KMS-11 (cell line): ENCODE results near the gene TRPM2.

Experiments used
- H2AFZ ChIP-seq: fragments of 200-600 bp; sonication (generic); 2 replicates; pipeline ENCODE4 v1.6.1; 2016; ENCODE audit warnings: antibody characterized with exemption, mixed run types, low read depth
- H3K27ac ChIP-seq: fragments of 200-600 bp; sonication (generic); 2 replicates; pipeline ENCODE4 v1.6.1; 2016; ENCODE audit warnings: mild to moderate bottlenecking, mixed run types
- H3K27me3 ChIP-seq: fragments of 200-600 bp; sonication (generic); 2 replicates; pipeline ENCODE4 v1.6.1; 2017; ENCODE audit warnings: mild to moderate bottlenecking, low read depth, mixed run types, moderate library complexity; ENCODE audit not compliant: insufficient read depth
- H3K36me3 ChIP-seq: fragments of 200-600 bp; sonication (generic); 2 replicates; pipeline ENCODE4 v1.6.1; 2017; ENCODE audit warnings: mild to moderate bottlenecking, mixed run types; ENCODE audit not compliant: insufficient read depth
- H3K4me1 ChIP-seq: fragments of 200-600 bp; sonication (generic); 2 replicates; pipeline ENCODE4 v1.6.1; 2016; ENCODE audit warnings: mild to moderate bottlenecking, low read depth, mixed run types; ENCODE audit not compliant: poor library complexity, severe bottlenecking
- H3K4me2 ChIP-seq: fragments of 200-600 bp; sonication (generic); 2 replicates; pipeline ENCODE4 v1.7.0; 2016; ENCODE audit warnings: mild to moderate bottlenecking, mixed run types
- H3K4me3 ChIP-seq: fragments of 200-600 bp; sonication (generic); IDR thresholded peaks from 2 replicates; pipeline ENCODE4 v1.6.1; 2017; ENCODE audit warnings: low read depth, low read length, mixed read lengths; ENCODE audit not compliant: insufficient read depth
- H3K79me2 ChIP-seq: fragments of 200-600 bp; sonication (generic); 2 replicates; pipeline ENCODE4 v1.6.1; 2016; ENCODE audit warnings: low read depth, mixed run types; ENCODE audit not compliant: insufficient read depth
- H3K9ac ChIP-seq: fragments of 200-600 bp; sonication (generic); 2 replicates; pipeline ENCODE4 v1.6.1; 2016; ENCODE audit warnings: mild to moderate bottlenecking, mixed run types
- H4K20me1 ChIP-seq: fragments of 200-600 bp; sonication (generic); 2 replicates; pipeline ENCODE4 v1.6.1; 2016; ENCODE audit warnings: mild to moderate bottlenecking, mixed run types; ENCODE audit not compliant: insufficient read depth
- TF ChIP-seq, protein P1 (sequence below): fragments of 200-600 bp; sonication (generic); conservative IDR thresholded peaks from 2 replicates; pipeline ENCODE4 v1.6.1; 2017; ENCODE audit warnings: low read depth, mild to moderate bottlenecking, antibody characterized with exemption, low read length, moderate library complexity, mixed read lengths

TRPM2 gene

DNA sequence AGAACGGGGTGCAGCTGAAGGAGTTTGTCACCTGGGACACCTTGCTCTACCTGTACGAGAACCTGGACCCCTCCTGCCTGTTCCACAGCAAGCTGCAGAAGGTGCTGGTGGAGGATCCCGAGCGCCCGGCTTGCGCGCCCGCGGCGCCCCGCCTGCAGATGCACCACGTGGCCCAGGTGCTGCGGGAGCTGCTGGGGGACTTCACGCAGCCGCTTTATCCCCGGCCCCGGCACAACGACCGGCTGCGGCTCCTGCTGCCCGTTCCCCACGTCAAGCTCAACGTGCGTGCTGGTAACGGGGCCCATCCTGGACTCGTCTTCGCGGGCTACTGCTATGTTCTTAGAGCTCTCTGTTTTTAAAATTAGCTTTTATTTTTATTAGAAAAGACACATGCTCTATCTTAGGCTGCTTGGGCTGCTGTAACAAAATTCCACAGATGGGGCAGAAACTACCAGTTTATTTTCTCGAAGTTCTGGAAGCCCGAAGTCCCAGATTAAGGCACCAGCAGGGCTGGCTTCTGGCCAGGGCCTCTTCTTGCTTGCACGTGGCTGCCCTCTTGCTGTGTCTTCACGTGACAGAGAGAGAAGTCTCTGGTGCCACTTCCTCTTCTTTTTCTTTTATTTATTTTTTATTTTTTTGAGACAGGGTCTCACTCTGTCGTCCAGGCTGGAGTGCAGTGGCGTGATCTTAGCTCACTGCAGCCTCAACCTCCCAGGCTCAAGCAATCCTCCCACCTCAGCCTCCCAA is 38.1 kb downstream of the TRPM2 start:
- Histone ChIP-seq H3K27me3 (peaks cover 63% of the 10 kb centered on the region), H3K4me1 (no peaks in the 10 kb centered on the region), H3K36me3 (no peaks in the 10 kb centered on the region), H3K4me2 (no peak overlapping the region), H3K4me3 (no peak overlapping the region), H3K9ac (no peak overlapping the region), H4K20me1 (no peaks in the 10 kb centered on the region), H3K27ac (no peak overlapping the region), H2AFZ (no peak overlapping the region), H3K79me2 (no peaks in the 10 kb centered on the region)
- TF ChIP-seq, protein P1, sequence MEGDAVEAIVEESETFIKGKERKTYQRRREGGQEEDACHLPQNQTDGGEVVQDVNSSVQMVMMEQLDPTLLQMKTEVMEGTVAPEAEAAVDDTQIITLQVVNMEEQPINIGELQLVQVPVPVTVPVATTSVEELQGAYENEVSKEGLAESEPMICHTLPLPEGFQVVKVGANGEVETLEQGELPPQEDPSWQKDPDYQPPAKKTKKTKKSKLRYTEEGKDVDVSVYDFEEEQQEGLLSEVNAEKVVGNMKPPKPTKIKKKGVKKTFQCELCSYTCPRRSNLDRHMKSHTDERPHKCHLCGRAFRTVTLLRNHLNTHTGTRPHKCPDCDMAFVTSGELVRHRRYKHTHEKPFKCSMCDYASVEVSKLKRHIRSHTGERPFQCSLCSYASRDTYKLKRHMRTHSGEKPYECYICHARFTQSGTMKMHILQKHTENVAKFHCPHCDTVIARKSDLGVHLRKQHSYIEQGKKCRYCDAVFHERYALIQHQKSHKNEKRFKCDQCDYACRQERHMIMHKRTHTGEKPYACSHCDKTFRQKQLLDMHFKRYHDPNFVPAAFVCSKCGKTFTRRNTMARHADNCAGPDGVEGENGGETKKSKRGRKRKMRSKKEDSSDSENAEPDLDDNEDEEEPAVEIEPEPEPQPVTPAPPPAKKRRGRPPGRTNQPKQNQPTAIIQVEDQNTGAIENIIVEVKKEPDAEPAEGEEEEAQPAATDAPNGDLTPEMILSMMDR, result no peak

DNA sequence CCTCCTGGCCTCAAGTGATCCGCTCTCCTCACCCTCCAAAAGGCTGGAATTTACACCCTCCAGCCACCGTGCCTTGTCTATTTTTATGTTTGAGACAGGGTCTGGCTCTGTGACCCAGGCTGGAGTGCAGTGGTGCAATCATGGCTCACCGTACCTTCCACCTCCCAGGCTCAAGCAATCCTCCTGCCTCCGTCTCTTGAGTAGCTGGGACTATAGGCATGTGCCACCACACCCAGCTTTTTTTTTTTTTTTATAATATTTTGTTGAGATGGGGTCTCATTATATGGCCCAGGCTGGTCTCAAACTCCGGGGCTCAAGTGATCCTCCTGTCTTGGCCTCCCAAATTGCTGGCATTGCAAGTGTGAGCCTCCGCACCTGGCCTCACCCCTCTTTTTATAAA is 38.8 kb downstream of the TRPM2 start:
- no peaks in the 10 kb centered on the region for H3K79me2 ChIP-seq
- no peak overlapping the region for H3K4me2 ChIP-seq
- no peaks in the 10 kb centered on the region for H3K4me1 ChIP-seq
- no peaks in the 10 kb centered on the region for H4K20me1 ChIP-seq
- H2AFZ ChIP-seq, result no peak overlapping the region
- no peak overlapping the region for H3K4me3 ChIP-seq
- TF ChIP-seq, protein P1, result no peak
- H3K9ac ChIP-seq, result no peak overlapping the region
- no peak overlapping the region for H3K27ac ChIP-seq
- peaks cover 64% of the 10 kb centered on the region for H3K27me3 ChIP-seq
- no peaks in the 10 kb centered on the region for H3K36me3 ChIP-seq

DNA sequence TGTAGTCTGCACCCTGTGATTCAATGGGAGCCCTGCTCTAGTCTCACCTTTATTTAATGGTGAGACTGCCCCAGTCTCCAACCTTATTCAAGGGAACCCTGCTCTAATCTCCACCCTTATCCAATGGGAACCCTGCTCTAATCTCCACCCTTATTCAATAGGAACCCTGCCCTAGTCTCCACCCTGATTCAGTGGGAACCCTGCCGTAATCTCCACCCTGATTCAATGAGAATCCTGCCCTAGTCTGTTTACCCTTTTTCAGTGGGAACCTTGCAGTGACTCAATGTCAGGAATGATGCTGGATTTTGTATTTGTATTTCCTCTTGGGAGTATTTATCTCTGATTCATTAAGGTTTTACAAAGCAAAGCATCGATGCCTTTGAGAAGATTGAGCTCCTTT is 39.5 kb downstream of the TRPM2 start:
- Histone ChIP-seq H3K4me2 (no peak overlapping the region), H3K4me1 (no peaks in the 10 kb centered on the region), H3K79me2 (no peaks in the 10 kb centered on the region), H3K27me3 (peaks cover 66% of the 10 kb centered on the region), H3K36me3 (no peaks in the 10 kb centered on the region), H3K27ac (no peak overlapping the region), H2AFZ (no peak overlapping the region), H3K4me3 (no peak overlapping the region), H3K9ac (no peak overlapping the region), H4K20me1 (no peaks in the 10 kb centered on the region)
- TF ChIP-seq, protein P1, result no peak

DNA sequence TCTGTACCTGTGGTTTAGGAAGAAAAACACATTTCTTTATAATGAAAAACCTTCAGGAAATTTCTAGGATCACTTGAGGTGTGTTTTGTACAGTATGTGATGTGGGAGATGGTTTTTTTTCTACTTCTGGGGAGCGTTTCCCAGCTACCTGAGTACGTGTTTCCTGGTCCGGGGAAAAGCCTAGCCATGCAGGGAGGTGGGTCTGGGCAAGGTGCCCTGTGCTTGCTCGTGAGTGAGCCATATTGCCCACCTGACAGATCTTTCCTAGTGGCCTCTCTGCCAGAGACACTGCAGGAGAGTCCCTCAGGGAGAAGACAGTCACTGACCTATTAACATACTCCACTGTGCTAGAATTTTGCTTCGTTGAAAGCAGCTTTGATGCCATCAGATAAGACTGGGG is 41.3 kb downstream of the TRPM2 start:
- Histone ChIP-seq H3K9ac (no peak overlapping the region), H3K4me3 (no peak overlapping the region), H3K4me1 (no peaks in the 10 kb centered on the region), H3K79me2 (no peaks in the 10 kb centered on the region), H4K20me1 (no peaks in the 10 kb centered on the region), H3K36me3 (no peaks in the 10 kb centered on the region), H2AFZ (no peak overlapping the region), H3K27ac (no peak overlapping the region), H3K4me2 (no peak overlapping the region), H3K27me3 (peaks cover 66% of the 10 kb centered on the region)
- TF ChIP-seq, protein P1, result no peak
